Activated CD8-positive, alpha-beta memory T cell treated with anti-CD3 and anti-CD28 coated beads, Interleukin-2, amount 50 U/mL, for 48 hours (primary cell): ENCODE data around the gene ENOSF1.
A peak's percentile ranks its signal among the peaks of the same experiment; 100 is the strongest.

Source experiments
- DNase-seq: peaks from one replicate; pipeline ENCODE4 v3.0.0-alpha.2; 2020

The ENOSF1 gene

DNA sequence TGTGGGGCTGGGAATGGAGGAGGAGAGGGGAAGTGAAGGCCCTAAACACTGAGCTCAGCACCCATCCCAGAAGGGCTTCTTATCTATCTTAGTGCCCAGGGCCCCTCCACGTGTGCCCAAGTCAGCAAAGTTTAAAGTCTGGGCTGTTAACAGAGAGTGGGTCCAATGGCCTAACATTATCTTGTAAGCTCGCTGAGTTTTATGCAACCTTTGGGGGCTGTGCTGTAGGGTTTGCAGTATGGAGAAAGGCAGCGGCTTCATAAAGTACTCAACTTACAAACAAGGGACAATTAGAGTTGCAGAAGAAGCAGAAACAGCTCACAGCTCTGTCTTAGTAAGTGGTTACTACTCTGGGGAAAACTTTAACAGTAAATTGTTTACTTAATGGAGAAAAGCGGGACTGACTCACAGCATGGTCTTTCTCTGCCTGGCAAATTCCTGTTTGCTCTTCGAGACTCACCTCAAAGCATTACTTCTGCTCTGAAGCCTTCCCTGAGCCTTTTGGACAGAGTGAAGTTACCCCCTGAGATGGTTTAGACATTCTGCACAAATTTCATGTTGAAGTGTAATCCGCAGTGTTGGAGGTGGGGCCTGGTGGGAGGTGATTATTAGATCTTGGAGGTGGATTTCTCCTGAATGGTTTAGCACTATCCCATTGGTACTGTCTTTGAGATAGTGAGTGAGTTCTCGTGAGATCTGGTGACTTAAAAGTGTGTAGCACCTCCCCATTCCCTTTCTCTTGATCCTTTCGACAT is 9.0 kb downstream of the ENOSF1 start:
- peak; percentile 47 for DNase-seq

DNA sequence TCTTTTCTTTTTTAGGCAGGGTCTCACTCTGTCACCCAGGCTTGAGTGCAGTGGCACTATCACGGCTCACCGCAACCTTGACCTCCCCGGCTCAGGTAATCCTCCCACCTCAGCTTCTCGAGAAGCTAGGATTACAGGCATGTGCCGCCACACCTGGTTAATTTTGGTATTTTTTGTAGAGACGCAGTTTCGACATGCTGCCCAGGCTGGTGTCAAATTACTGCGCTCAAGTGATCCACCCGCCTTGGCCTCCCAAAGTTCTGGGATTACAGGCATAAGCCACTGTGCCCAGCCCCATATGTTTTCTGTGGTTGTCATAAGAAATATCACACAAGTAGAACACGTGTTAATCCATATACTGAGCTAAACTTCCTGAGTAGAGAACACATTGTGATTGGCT is 14.6 kb downstream of the ENOSF1 start:
- no peak for DNase-seq

GRCh38 chr18:697012-697411 is 15.4 kb downstream of the ENOSF1 start:
- peak; percentile 25 for DNase-seq

- DNase-seq, result no peak
These were observed 18.8 kb downstream of the ENOSF1 start for GRCh38 chr18:693466-694187.

GRCh38 chr18:692824-693223 is 19.6 kb downstream of the ENOSF1 start:
- DNase-seq, result no peak

GRCh38 chr18:688323-688722 is 24.1 kb downstream of the ENOSF1 start:
- DNase-seq, result no peak

DNA sequence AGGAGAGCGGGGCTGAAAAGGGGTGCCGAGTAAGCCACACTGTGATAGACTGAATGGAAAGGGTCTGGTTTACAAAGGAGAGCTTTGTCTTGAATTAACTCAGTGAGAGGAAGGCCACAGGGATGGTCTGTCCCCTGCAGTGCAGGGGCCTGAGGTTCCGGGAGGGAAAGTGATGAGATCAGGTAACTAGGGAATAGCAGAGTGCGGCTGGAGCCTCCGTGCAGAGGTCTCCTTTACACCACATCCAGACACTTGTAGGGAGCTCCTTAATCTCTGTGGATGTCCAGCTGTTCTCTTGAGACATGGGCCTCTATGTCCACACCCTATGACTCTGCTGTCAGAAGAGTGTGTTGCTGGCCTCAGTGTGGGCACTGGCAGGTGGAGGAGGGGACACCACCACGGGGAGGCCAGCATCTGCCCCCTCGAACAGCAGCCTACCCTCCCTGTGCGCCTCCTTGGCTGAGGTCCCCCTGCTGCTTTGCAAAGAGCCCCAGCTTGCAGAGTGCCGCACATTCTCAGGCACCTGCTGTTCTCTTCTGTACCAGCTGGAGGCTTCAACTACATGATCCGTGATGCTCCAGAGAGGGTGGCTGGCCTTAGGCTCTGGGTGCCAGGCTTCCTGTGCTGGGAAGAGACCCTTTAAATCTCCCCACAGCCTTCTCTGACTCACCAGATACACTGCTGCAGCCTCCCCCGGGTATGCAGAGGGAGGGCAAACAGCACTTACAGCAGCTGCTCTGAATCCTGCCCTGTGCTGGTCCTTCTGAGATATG is 25.9 kb downstream of the ENOSF1 start:
- peak; percentile 44 for DNase-seq

DNA sequence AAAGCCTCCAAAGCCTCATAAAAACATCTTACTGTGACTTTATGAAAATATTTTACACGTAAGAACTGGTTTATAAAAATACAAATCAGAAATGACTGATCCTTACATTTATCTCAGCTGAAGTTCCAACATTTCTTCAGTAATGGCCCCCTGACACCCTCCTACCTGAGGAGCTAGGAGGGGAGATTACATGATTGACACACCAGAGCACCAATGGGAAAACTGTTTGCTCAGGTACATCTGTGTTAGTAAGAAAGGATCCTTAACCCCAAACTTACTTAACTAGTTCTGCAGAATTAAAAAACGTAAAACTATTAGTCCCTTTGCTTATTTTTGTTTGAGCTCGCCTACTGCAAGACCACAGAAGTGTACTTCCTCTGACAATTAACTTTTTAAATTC is 27.0 kb downstream of the ENOSF1 start:
- no peak for DNase-seq

DNA sequence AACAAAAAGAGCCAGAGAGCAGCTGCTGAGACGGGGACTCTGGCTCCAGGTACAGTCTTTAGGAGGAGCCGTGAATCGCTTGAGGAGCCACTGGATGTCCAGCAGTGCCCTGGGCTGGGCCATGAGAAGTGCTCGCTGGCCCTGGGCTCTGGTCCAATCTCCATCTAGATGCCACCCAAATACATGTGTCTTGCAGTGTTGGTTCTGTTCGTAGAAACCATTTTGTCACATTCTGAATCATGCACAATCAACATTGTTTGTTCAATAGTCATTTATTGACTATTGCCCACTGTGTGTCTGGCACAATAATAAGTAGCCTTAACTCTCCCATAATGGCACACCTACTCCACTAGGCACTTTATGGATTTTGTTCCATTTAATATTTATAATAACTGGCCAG is 28.9 kb downstream of the ENOSF1 start:
- DNase-seq, result no peak

- DNase-seq, result no peak
These were observed 29.6 kb downstream of the ENOSF1 start for GRCh38 chr18:682833-683232.

GRCh38 chr18:682416-682815 is 30.0 kb downstream of the ENOSF1 start:
- peak; percentile 37 for DNase-seq

DNA sequence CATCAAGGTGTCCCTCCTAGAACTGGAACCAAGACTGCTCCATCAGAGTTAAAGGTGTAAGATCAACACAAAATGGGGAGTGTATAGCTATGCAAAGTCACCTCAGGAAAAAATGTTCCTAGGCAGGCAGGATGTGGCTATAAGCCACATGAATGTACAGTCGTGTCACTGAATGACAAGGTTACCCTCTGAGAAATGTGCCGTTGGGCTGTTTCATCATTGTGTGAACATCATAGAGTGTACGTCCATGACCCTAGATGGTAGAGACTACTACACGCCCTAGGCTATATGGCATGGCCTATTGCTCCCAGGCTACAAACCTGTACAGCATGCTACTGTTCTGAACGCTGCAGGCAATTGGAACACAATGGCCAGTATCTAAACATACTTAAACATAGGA is 30.4 kb downstream of the ENOSF1 start:
- DNase-seq, result peak; percentile 61

DNA sequence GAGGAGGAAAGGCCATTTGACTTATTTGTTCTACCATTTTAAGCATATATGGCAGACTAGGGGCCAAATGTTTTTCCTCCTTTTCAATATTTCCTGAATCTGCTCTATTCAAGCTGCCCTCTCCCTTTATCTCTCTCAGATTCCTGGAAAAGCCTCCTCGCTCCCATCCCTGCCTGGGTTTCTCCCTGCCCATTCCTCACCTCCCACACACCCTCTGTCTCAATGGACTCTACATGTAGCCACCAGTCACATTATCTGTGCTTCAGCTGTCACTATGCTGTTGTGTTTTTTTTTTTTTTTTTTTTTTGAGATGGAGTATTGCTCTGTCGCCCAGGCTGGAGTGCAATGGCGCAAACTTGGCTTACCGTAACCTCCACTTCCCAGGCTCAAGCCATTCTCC is 32.0 kb downstream of the ENOSF1 start:
- DNase-seq, result no peak

DNA sequence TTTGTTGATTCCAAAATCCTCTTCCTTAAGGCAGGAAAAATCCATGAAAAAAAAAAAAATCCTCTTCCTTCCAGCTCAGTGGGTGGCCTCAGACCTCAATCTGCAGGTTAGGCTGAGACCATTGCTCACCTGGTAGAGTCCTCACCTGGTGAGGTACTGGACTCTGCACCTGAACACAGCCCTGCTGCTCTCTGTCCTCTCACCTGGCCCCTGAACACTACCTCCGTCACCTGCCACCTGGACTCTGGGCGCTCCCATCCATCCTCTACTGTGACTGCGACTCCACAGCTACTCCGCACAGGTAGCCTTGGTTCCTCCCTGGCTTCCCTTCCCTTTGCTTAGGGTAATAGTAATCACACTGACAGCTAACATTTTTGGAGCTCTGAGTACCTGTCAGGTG is 32.9 kb downstream of the ENOSF1 start:
- no peak for DNase-seq

DNA sequence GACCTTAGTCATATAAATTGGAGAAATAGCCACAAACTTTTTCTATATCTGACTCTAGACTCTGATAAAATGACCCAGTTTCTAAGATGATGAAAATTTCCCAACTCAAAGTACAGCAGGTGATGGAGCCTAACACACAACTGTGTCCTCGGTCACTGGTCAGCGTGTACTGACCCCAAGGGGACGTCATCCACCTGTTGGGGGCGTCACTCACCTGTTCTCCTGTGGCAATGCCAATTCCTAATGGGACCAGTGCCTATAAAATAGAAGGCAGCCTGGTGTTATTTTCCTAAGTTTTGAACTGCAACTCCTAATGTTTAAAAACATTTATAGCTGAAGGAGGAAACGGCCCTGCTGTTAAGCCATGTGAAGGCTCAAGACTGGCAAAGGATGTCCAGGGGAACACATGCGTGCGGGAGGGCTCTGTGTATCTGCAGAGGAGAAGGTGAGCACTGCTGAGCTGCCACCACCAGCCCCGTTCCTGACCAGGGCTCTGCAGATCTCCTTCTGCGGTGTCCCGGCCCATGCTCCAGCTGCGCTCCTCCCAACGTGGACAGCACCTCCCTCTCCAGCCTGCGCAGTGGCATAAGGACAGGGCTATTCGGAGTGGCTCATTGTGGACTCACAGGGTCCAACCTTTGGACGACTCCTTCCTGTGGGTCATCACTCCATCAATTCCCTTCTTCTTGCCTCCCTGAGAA is 33.8 kb downstream of the ENOSF1 start:
- DNase-seq, result no peak

GRCh38 chr18:677951-678381 is 34.5 kb downstream of the ENOSF1 start:
- DNase-seq, result no peak

DNA sequence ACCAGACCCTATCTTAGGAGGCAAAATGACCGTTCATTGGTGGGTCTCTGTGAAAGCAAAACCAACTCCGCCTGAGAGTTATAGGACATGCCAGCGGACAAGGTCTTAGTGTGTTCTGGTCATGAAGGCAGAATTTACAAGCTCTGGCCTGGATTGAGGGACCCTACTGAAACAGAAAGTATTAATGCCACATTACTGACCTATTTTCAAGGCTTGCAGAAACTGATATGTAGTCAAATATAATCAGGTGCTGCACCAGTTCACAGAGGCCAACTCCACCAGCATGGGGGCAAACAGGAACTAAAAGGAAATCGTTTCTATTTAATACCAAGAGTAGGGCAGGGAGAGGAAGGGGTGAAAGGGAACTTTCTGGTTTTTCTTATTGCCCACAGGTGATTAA is 35.3 kb downstream of the ENOSF1 start:
- DNase-seq, result peak; percentile 29

DNA sequence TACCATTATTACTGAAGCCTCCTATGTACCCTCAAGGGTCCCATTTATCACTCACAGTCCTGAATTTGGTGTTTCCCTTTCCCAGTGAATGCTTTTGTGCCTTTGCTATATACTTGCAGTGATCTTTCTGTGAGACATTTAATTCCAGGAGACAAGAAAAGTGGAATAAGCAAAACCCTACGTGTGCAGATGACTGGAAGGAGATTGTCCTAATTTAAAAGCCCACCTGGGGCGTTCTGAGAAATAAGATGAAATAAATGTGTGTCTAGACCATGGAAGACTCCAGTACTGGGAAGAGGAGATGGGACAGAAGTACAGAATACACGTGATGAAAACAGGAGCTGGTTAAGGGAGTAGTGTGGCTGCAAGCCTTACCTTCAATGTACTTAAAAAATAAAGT is 35.7 kb downstream of the ENOSF1 start:
- no peak for DNase-seq

DNA sequence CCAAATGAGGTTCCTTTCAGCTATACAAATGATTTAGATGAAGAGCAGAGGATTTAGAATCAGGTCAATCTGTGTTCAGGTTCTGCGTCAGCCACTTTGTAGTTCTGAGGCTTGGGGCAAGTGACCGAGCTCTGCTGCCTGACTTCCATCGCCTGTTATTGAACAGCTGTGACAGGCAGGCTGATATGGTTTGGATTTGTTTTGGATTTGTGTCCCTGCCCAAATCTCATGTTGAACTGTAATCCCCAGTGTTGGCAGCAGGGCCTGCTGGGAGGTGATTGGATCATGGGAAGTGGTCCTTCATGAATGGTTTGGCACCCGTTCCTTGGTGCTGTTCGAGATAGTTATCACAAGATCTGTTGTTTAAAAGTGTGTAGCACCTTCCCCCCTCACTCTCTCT is 36.4 kb downstream of the ENOSF1 start:
- DNase-seq, result peak; percentile 49

DNA sequence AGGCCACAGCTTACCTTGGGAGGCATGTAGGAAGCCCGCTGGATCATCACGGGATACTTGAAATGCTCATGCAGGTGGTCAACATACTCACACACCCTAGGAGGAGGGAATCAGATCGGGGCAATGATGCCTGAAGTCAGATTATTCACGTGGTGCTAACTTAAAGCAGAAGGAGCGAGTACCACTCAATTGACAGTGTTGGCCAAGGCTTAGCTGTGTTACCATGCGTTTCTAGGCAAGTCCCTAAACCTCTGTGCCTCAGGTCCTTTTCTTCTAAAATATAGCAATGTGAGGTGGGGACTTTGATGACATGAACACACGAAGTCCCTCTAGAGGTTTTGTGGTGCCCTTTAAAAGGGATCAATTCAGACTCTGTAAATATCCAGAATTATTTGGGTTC is 37.1 kb downstream of the ENOSF1 start:
- DNase-seq, result peak; percentile 48

- no peak for DNase-seq
These were observed 38.7 kb downstream of the ENOSF1 start for GRCh38 chr18:673769-674168.

- DNase-seq, result no peak
These were observed 39.1 kb downstream of the ENOSF1 start for GRCh38 chr18:673317-673716.

DNA sequence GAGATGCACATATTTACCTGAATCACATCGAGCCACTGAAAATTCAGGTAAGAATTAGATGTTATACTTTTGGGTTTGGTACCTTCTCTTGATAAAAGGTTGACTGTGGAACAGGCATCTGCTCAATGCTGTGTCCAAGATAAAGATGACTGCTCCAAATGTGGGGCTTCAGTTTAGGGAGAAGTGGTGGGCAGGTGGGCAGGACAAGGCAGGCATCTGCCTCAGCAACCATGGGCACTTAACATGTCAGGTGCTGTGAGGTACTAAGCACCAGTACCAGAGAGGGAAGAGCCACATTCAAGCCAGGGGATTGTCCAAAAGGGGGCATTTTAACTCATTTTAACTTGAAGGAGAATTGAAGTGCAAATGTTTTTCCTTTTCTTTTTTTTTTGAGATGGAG is 41.0 kb downstream of the ENOSF1 start:
- DNase-seq, result no peak
